SU-DHL-6 (cell line): ENCODE data around the gene SLIT2.

Source experiments
- EZH2phosphoT487 ChIP-seq: fragments of 200-600 bp; sonication (generic), shearing (Covaris generic); conservative IDR thresholded peaks from 2 replicates; pipeline ENCODE4 v1.6.1; 2018; ENCODE audit warnings: mild to moderate bottlenecking, antibody characterized with exemption, low read length, moderate library complexity, mixed read lengths
- TF ChIP-seq, protein P1 (sequence below): fragments of 200-600 bp; sonication (generic); IDR thresholded peaks from one replicate; pipeline ENCODE4 v1.5.1; 2017; ENCODE audit warnings: antibody characterized with exemption, mild to moderate bottlenecking, low read length, moderate library complexity; ENCODE audit not compliant: insufficient read depth, poor library complexity, severe bottlenecking

GRCh38 chr4:20269320-20269719 lies 17.6 kb downstream of the SLIT2 start:
- TF ChIP-seq, protein P1, sequence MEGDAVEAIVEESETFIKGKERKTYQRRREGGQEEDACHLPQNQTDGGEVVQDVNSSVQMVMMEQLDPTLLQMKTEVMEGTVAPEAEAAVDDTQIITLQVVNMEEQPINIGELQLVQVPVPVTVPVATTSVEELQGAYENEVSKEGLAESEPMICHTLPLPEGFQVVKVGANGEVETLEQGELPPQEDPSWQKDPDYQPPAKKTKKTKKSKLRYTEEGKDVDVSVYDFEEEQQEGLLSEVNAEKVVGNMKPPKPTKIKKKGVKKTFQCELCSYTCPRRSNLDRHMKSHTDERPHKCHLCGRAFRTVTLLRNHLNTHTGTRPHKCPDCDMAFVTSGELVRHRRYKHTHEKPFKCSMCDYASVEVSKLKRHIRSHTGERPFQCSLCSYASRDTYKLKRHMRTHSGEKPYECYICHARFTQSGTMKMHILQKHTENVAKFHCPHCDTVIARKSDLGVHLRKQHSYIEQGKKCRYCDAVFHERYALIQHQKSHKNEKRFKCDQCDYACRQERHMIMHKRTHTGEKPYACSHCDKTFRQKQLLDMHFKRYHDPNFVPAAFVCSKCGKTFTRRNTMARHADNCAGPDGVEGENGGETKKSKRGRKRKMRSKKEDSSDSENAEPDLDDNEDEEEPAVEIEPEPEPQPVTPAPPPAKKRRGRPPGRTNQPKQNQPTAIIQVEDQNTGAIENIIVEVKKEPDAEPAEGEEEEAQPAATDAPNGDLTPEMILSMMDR, result no peak
- no peak for TF ChIP-seq EZH2phosphoT487
